Activated CD4-positive, alpha-beta memory T cell treated with anti-CD3 and anti-CD28 coated beads, Interleukin-2, amount 10 ng/mL, durations not matched to agents 7 days and 5 days (primary cell): ENCODE results near the gene ZNRD2. TPM values are rescaled to one million over a fixed set of nuclear protein-coding genes. Genes with fewer than 3 reads are reported as not detected.

ENCODE experiments used
- CTCF ChIA-PET: fragments of 350-600 bp; sonication (Branson Sonifier 250); formaldehyde crosslinking; loops from one replicate; lab custom pipeline; 2021; ENCODE audit warnings: antibody characterized with exemption, inconsistent platforms; lab: Charles Lee
- POLR2A ChIA-PET: fragments of 350-600 bp; sonication (Branson Sonifier 250); formaldehyde crosslinking; loops from one replicate; lab custom pipeline; 2021; ENCODE audit warnings: antibody characterized with exemption; lab: Charles Lee
- DNase-seq: peaks from one replicate; pipeline ENCODE4 v3.0.0-alpha.2; 2020
- H3K27ac Mint-ChIP-seq: one replicate; pipeline ENCODE4 v1.8.0; 2021; ENCODE audit warnings: mild to moderate bottlenecking, mixed read lengths
- H3K27me3 Mint-ChIP-seq: one replicate; pipeline ENCODE4 v1.8.0; 2021; ENCODE audit warnings: mixed read lengths
- H3K36me3 Mint-ChIP-seq: one replicate; pipeline ENCODE4 v1.8.0; 2021; ENCODE audit warnings: low read depth, mixed read lengths
- H3K4me1 Mint-ChIP-seq: one replicate; pipeline ENCODE4 v1.8.0; 2021; ENCODE audit warnings: mixed read lengths
- H3K4me3 Mint-ChIP-seq: one replicate; pipeline ENCODE4 v1.8.0; 2021; ENCODE audit warnings: mild to moderate bottlenecking, mixed read lengths
- H3K9me3 Mint-ChIP-seq: one replicate; pipeline ENCODE4 v1.8.0; 2021; ENCODE audit warnings: mixed read lengths
- total RNA-seq, 2 experiments: library from RNA; stranded (reverse); gene quantifications; one replicate each; pipeline ENCODE4 v1.2.3, GENCODE V29; 2021

The ZNRD2 gene
- total RNA-seq, 2 experiments from 2014 or later = 25.3 to 27.8 TPM

- no peak for DNase-seq
- H3K9me3 Mint-ChIP-seq = no peaks in the 10 kb centered on the region
- ChIA-PET POLR2A (interaction anchor here (1.3 to 5.4 kb wide), 7 partner anchors 8 to 36 kb away, joined by 4 to 42 read pairs (median 8); partner anchors contain the start of genes EHBP1L1, FAM89B, MAP3K11 and PCNX3), CTCF (interaction anchor here (1.1 to 1.3 kb wide), 2 partner anchors 9 to 56 kb away, joined by 3 to 7 read pairs; no protein-coding TSS in a partner anchor)
- H3K36me3 Mint-ChIP-seq = peaks cover 18% of the 10 kb centered on the region
- peak overlapping the region; percentile 58 for H3K27ac Mint-ChIP-seq
- no peak overlapping the region for H3K4me3 Mint-ChIP-seq
- H3K27me3 Mint-ChIP-seq = no peaks in the 10 kb centered on the region
- H3K4me1 Mint-ChIP-seq = peaks cover 27% of the 10 kb centered on the region
Measured at GRCh38 chr11:65596520-65596919, 26.2 kb downstream of the ZNRD2 start.

GRCh38 chr11:65598258-65598699 lies 28.0 kb downstream of the ZNRD2 start:
- peaks cover 27% of the 10 kb centered on the region for H3K4me1 Mint-ChIP-seq
- H3K36me3 Mint-ChIP-seq = peaks cover 20% of the 10 kb centered on the region
- no peaks in the 10 kb centered on the region for H3K9me3 Mint-ChIP-seq
- H3K27ac Mint-ChIP-seq = no peak overlapping the region
- ChIA-PET CTCF (no interaction called here), POLR2A (interaction anchor here (0.7 to 1.2 kb wide), 3 partner anchors 11 to 41 kb away, joined by 3 to 5 read pairs (median 3); no protein-coding TSS in a partner anchor)
- H3K4me3 Mint-ChIP-seq = no peak overlapping the region
- H3K27me3 Mint-ChIP-seq = no peaks in the 10 kb centered on the region
- DNase-seq = no peak

GRCh38 chr11:65599216-65599954 lies 29.1 kb downstream of the ZNRD2 start:
- no peak for DNase-seq
- Mint-ChIP-seq H3K9me3 (no peaks in the 10 kb centered on the region), H3K36me3 (peaks cover 29% of the 10 kb centered on the region), H3K4me1 (peaks cover 20% of the 10 kb centered on the region), H3K27me3 (no peaks in the 10 kb centered on the region), H3K27ac (no peak overlapping the region), H3K4me3 (no peak overlapping the region)
- POLR2A ChIA-PET = no interaction called here
- CTCF ChIA-PET = no interaction called here

GRCh38 chr11:65599955-65600246 lies 29.6 kb downstream of the ZNRD2 start:
- H3K4me1 Mint-ChIP-seq = peaks cover 16% of the 10 kb centered on the region
- no peaks in the 10 kb centered on the region for H3K9me3 Mint-ChIP-seq
- H3K36me3 Mint-ChIP-seq = peaks cover 31% of the 10 kb centered on the region
- no peak overlapping the region for H3K4me3 Mint-ChIP-seq
- no peak overlapping the region for H3K27ac Mint-ChIP-seq
- H3K27me3 Mint-ChIP-seq = no peaks in the 10 kb centered on the region
- ChIA-PET CTCF (no interaction called here), POLR2A (interaction anchor here (1.0 to 1.3 kb wide), 3 partner anchors 13 to 23 kb away, joined by 3 to 4 read pairs (median 3); partner anchors contain the start of gene PCNX3)
- no peak for DNase-seq

- POLR2A ChIA-PET = interaction anchor here (1.1 to 3.2 kb wide), 5 partner anchors 8 to 26 kb away, joined by 3 to 18 read pairs (median 4); partner anchors contain the start of genes KCNK7, MAP3K11 and PCNX3
- Mint-ChIP-seq H3K27ac (no peak overlapping the region), H3K4me1 (peaks cover 11% of the 10 kb centered on the region), H3K27me3 (no peaks in the 10 kb centered on the region), H3K9me3 (no peaks in the 10 kb centered on the region), H3K36me3 (peaks cover 43% of the 10 kb centered on the region), H3K4me3 (no peak overlapping the region)
- DNase-seq = no peak
- CTCF ChIA-PET = interaction anchor here (1.1 to 2.2 kb wide), 5 partner anchors 10 to 64 kb away, joined by 3 to 10 read pairs (median 4); no protein-coding TSS in a partner anchor
Measured at GRCh38 chr11:65604258-65604657, 34.0 kb downstream of the ZNRD2 start.

- Mint-ChIP-seq H3K4me1 (peaks cover 38% of the 10 kb centered on the region), H3K4me3 (no peak overlapping the region), H3K27me3 (no peaks in the 10 kb centered on the region), H3K27ac (no peak overlapping the region), H3K36me3 (peaks cover 64% of the 10 kb centered on the region), H3K9me3 (no peaks in the 10 kb centered on the region)
- POLR2A ChIA-PET = no interaction called here
- no peak for DNase-seq
- CTCF ChIA-PET = no interaction called here
Measured at GRCh38 chr11:65606876-65607613, 36.8 kb downstream of the ZNRD2 start.

- ChIA-PET CTCF (no interaction called here), POLR2A (interaction anchor here (1.4 kb wide), 1 partner anchor 172 kb away, joined by 3 read pairs; no protein-coding TSS in a partner anchor)
- peak overlapping the region; percentile 16 for H3K27ac Mint-ChIP-seq
Measured at GRCh38 chr11:65607614-65608426, 37.5 kb downstream of the ZNRD2 start.

GRCh38 chr11:65609229-65609628 lies 39.0 kb downstream of the ZNRD2 start:
- no peak overlapping the region for H3K4me3 Mint-ChIP-seq

More at GRCh38 chr11:65607614-65608426, 37.5 kb downstream of the ZNRD2 start:
- Mint-ChIP-seq H3K27me3 (no peaks in the 10 kb centered on the region), H3K4me3 (no peak overlapping the region), H3K36me3 (peaks cover 69% of the 10 kb centered on the region), H3K9me3 (no peaks in the 10 kb centered on the region), H3K4me1 (peaks cover 45% of the 10 kb centered on the region)
- no peak for DNase-seq

GRCh38 chr11:65609665-65610064 lies 39.4 kb downstream of the ZNRD2 start:
- Mint-ChIP-seq H3K27ac (peak overlapping the region; percentile 62), H3K9me3 (no peaks in the 10 kb centered on the region), H3K4me3 (no peak overlapping the region), H3K4me1 (peaks cover 50% of the 10 kb centered on the region), H3K36me3 (peaks cover 63% of the 10 kb centered on the region), H3K27me3 (no peaks in the 10 kb centered on the region)
- CTCF ChIA-PET = interaction anchor here (0.6 to 1.5 kb wide), 3 partner anchors 16 to 412 kb away, joined by 3 to 5 read pairs (median 4); no protein-coding TSS in a partner anchor
- DNase-seq = no peak
- POLR2A ChIA-PET = interaction anchor here (1.1 to 1.6 kb wide), 5 partner anchors 14 to 249 kb away, joined by 3 to 8 read pairs (median 3); partner anchors contain the start of genes CFL1 and KCNK7

More at GRCh38 chr11:65609229-65609628, 39.0 kb downstream of the ZNRD2 start:
- peaks cover 64% of the 10 kb centered on the region for H3K36me3 Mint-ChIP-seq
- H3K4me1 Mint-ChIP-seq = peaks cover 50% of the 10 kb centered on the region
- ChIA-PET POLR2A (interaction anchor here (1.1 to 1.6 kb wide), 6 partner anchors 13 to 249 kb away, joined by 3 to 8 read pairs (median 4); partner anchors contain the start of genes CFL1 and KCNK7), CTCF (interaction anchor here (1.3 to 1.5 kb wide), 2 partner anchors 15 to 21 kb away, joined by 4 to 5 read pairs; no protein-coding TSS in a partner anchor)
- peak overlapping the region; percentile 62 for H3K27ac Mint-ChIP-seq
- no peaks in the 10 kb centered on the region for H3K27me3 Mint-ChIP-seq
- H3K9me3 Mint-ChIP-seq = no peaks in the 10 kb centered on the region
- no peak for DNase-seq

GRCh38 chr11:65610404-65610803 lies 40.1 kb downstream of the ZNRD2 start:
- no peaks in the 10 kb centered on the region for H3K9me3 Mint-ChIP-seq
- H3K4me1 Mint-ChIP-seq = peaks cover 50% of the 10 kb centered on the region
- H3K36me3 Mint-ChIP-seq = peaks cover 58% of the 10 kb centered on the region
- CTCF ChIA-PET = interaction anchor here (0.6 to 0.7 kb wide), 3 partner anchors 22 to 412 kb away, joined by 3 read pairs; no protein-coding TSS in a partner anchor
- no peaks in the 10 kb centered on the region for H3K27me3 Mint-ChIP-seq
- POLR2A ChIA-PET = interaction anchor here (0.6 to 1.6 kb wide), 7 partner anchors 14 to 413 kb away, joined by 3 to 8 read pairs (median 3); partner anchors contain the start of genes EHBP1L1 and KCNK7
- H3K4me3 Mint-ChIP-seq = no peak overlapping the region
- no peak for DNase-seq
- H3K27ac Mint-ChIP-seq = peak overlapping the region; percentile 8

- Mint-ChIP-seq H3K4me1 (peaks cover 50% of the 10 kb centered on the region), H3K36me3 (peaks cover 54% of the 10 kb centered on the region), H3K9me3 (no peaks in the 10 kb centered on the region), H3K4me3 (peak overlapping the region; percentile 97), H3K27me3 (no peaks in the 10 kb centered on the region), H3K27ac (peak overlapping the region; percentile 47)
- ChIA-PET POLR2A (interaction anchor here (0.7 to 1.5 kb wide), 4 partner anchors 23 to 101 kb away, joined by 3 to 4 read pairs (median 3); partner anchors contain the start of gene EHBP1L1), CTCF (interaction anchor here (0.6 to 0.7 kb wide), 3 partner anchors 15 to 295 kb away, joined by 3 read pairs; partner anchors contain the start of gene KCNK7)
- no peak for DNase-seq
Measured at GRCh38 chr11:65611028-65611757, 40.9 kb downstream of the ZNRD2 start.
